SK-N-SH treated with all-trans-retinoic acid at 6 μM for 48 hours (cell line): Measurements from ENCODE around the gene FOSL2.

Experiments used
- ATAC-seq: fragments of 200-7000 bp; cut with Tn5 transposase; 3 replicates; pipeline ENCODE4 v1.9.1; 2020; ENCODE audit warnings: mild to moderate bottlenecking, moderate library complexity
- ARNTL ChIP-seq: fragments of 450-650 bp; formaldehyde crosslinking; IDR thresholded peaks from 2 replicates; pipeline ENCODE4 v1.5.0; 2020; ENCODE audit warnings: low read depth, mild to moderate bottlenecking, moderate library complexity, borderline replicate concordance
- BACH2 ChIP-seq: fragments of 250-450 bp; sonication (Bioruptor Pico); IDR thresholded peaks from 2 replicates; pipeline ENCODE4 v1.9.0; 2021; ENCODE audit warnings: mild to moderate bottlenecking, borderline replicate concordance
- CREB5 ChIP-seq: fragments of 250-450 bp; sonication (Bioruptor Pico); IDR thresholded peaks from 2 replicates; pipeline ENCODE4 v1.5.1; 2020; ENCODE audit warnings: low read depth, mild to moderate bottlenecking, moderate library complexity
- OSR1 ChIP-seq: fragments of 250-450 bp; sonication (Bioruptor Pico); IDR thresholded peaks from 2 replicates; pipeline ENCODE4 v1.8.0; 2022; ENCODE audit warnings: moderate library complexity, mild to moderate bottlenecking, inconsistent platforms
- PATZ1 ChIP-seq: fragments of 250-450 bp; sonication (Bioruptor Pico); IDR thresholded peaks from 2 replicates; pipeline ENCODE4 v1.8.0; 2020; ENCODE audit warnings: mild to moderate bottlenecking, moderate library complexity, borderline replicate concordance
- PPARA ChIP-seq: fragments of 250-450 bp; sonication (Bioruptor Pico); IDR thresholded peaks from 2 replicates; pipeline ENCODE4 v1.5.0; 2020; ENCODE audit warnings: mild to moderate bottlenecking, borderline replicate concordance
- RARB ChIP-seq: fragments of 250-450 bp; sonication (Bioruptor Pico); IDR thresholded peaks from 2 replicates; pipeline ENCODE4 v1.8.0; 2021; ENCODE audit warnings: mild to moderate bottlenecking, moderate library complexity
- SNAI2 ChIP-seq: fragments of 250-450 bp; sonication (Bioruptor Pico); IDR thresholded peaks from 2 replicates; pipeline ENCODE4 v1.5.0; 2020; ENCODE audit warnings: mild to moderate bottlenecking, moderate library complexity
- TCF4 ChIP-seq: fragments of 250-450 bp; sonication (Bioruptor Pico); IDR thresholded peaks from 2 replicates; pipeline ENCODE4 v1.8.0; 2021; ENCODE audit warnings: mild to moderate bottlenecking, moderate library complexity, borderline replicate concordance
- TOX ChIP-seq: fragments of 250-450 bp; sonication (Bioruptor Pico); IDR thresholded peaks from 2 replicates; pipeline ENCODE4 v1.8.0; 2021; ENCODE audit warnings: mild to moderate bottlenecking, moderate library complexity, borderline replicate concordance
- ZC3H10 ChIP-seq: fragments of 250-450 bp; sonication (Bioruptor Pico); IDR thresholded peaks from 2 replicates; pipeline ENCODE4 v1.5.1; 2021; ENCODE audit warnings: mild to moderate bottlenecking, moderate library complexity
- ZFP3 ChIP-seq: fragments of 250-450 bp; sonication (Bioruptor Pico); IDR thresholded peaks from 2 replicates; pipeline ENCODE4 v1.5.0; 2020; ENCODE audit warnings: mild to moderate bottlenecking, moderate library complexity
- ZFP30 ChIP-seq: fragments of 450-650 bp; formaldehyde crosslinking; IDR thresholded peaks from 2 replicates; pipeline ENCODE4 v1.5.0; 2022; ENCODE audit warnings: mild to moderate bottlenecking, moderate library complexity
- ZNF565 ChIP-seq: fragments of 450-650 bp; formaldehyde crosslinking; conservative IDR thresholded peaks from 2 replicates; pipeline ENCODE4 v1.5.0; 2020; ENCODE audit warnings: low read depth, mild to moderate bottlenecking, moderate library complexity
- ZNF70 ChIP-seq: fragments of 450-650 bp; formaldehyde crosslinking; IDR thresholded peaks from 2 replicates; pipeline ENCODE4 v1.5.0; 2020; ENCODE audit warnings: mild to moderate bottlenecking, moderate library complexity
- TF ChIP-seq, protein P1 (sequence below): fragments of 250-450 bp; sonication (Bioruptor Pico); IDR thresholded peaks from 2 replicates; pipeline ENCODE4 v1.8.0; 2021; ENCODE audit warnings: low read depth, mild to moderate bottlenecking, moderate library complexity, borderline replicate concordance
- TF ChIP-seq, protein P2 (sequence below): fragments of 250-450 bp; sonication (Bioruptor Pico); IDR thresholded peaks from 2 replicates; pipeline ENCODE4 v1.5.0; 2020; ENCODE audit warnings: mild to moderate bottlenecking, moderate library complexity

FOSL2 gene

DNA sequence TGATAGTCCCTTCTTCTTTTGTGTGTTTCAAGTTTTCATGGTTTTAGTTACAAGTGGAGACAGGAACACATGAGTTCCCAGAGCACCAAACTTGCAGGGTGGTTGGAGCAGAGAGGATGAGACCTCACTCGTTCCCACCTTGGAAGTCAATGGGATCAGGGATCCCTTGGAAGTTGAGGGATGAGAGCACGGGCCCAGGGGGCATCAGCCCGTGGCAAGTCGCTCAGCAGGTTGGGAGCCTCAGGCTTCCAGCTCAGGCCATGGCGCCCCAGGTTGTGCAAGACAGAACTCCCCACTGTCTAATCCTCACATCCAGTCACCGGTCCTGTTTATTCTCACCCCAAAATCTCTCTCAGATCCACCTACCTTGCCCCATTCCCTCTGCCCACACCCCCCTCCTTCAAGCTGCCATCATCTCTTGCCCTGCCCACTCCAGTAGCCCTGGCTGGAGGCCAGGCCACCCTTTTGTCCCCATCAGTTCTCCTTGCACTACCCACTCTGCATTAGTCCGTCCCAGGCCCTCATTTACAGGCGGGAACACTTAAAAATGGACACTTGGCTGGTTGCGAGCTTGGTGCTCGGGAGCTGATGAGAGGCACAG, 37.6 kb upstream of the FOSL2 start:
- TF ChIP-seq OSR1 (CRISPR knock-in tag), result no peak
- no peak for TF ChIP-seq PATZ1 (CRISPR knock-in tag)
- no peak for TF ChIP-seq SNAI2 (CRISPR knock-in tag)
- no peak for TF ChIP-seq TOX (CRISPR knock-in tag)
- TF ChIP-seq TCF4, result no peak
- TF ChIP-seq, protein P1, sequence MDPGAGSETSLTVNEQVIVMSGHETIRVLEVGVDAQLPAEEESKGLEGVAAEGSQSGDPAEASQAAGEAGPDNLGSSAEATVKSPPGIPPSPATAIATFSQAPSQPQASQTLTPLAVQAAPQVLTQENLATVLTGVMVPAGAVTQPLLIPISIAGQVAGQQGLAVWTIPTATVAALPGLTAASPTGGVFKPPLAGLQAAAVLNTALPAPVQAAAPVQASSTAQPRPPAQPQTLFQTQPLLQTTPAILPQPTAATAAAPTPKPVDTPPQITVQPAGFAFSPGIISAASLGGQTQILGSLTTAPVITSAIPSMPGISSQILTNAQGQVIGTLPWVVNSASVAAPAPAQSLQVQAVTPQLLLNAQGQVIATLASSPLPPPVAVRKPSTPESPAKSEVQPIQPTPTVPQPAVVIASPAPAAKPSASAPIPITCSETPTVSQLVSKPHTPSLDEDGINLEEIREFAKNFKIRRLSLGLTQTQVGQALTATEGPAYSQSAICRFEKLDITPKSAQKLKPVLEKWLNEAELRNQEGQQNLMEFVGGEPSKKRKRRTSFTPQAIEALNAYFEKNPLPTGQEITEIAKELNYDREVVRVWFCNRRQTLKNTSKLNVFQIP (CRISPR knock-in tag), result no peak
- no peak for TF ChIP-seq PPARA
- no peak for TF ChIP-seq ZNF70 (CRISPR knock-in tag)
- no peak for TF ChIP-seq ZFP30 (CRISPR knock-in tag)
- ATAC-seq, result no peak

DNA sequence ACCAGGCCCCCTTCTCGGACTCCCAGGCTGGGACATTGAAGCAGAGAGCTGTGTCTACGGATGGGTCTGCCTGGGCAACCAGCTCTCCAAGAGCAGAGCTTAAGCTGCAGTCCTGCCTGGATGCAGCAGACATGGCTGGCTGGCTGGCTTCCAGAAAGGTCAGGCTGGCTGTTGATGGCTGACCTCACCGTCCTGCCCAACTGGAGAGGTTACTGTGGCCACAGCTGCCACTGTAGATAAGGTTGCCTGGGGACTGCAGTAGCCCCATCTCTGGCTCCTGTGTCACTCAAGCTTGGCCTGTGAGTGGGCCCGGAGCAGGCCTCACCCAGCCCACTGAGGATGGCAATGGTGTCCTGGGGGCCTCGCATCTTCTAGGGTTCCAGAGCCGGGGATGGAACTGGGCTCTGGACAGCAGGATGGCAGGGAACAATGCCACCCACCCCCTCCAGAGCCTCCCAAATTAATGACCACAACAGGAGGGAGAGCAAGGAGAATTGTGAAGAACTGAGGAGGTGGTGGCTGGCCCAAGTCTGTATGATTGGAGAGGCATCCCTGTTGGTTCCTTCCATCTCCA, 37.0 kb upstream of the FOSL2 start:
- TF ChIP-seq RARB (CRISPR knock-in tag), result no peak
- TF ChIP-seq, protein P2, sequence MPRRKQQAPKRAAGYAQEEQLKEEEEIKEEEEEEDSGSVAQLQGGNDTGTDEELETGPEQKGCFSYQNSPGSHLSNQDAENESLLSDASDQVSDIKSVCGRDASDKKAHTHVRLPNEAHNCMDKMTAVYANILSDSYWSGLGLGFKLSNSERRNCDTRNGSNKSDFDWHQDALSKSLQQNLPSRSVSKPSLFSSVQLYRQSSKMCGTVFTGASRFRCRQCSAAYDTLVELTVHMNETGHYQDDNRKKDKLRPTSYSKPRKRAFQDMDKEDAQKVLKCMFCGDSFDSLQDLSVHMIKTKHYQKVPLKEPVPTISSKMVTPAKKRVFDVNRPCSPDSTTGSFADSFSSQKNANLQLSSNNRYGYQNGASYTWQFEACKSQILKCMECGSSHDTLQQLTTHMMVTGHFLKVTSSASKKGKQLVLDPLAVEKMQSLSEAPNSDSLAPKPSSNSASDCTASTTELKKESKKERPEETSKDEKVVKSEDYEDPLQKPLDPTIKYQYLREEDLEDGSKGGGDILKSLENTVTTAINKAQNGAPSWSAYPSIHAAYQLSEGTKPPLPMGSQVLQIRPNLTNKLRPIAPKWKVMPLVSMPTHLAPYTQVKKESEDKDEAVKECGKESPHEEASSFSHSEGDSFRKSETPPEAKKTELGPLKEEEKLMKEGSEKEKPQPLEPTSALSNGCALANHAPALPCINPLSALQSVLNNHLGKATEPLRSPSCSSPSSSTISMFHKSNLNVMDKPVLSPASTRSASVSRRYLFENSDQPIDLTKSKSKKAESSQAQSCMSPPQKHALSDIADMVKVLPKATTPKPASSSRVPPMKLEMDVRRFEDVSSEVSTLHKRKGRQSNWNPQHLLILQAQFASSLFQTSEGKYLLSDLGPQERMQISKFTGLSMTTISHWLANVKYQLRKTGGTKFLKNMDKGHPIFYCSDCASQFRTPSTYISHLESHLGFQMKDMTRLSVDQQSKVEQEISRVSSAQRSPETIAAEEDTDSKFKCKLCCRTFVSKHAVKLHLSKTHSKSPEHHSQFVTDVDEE (CRISPR knock-in tag), result peak; percentile 55; the same call in 1 of the 2 replicates
- TF ChIP-seq PPARA, result peak; percentile 6; the same call in 1 of the 2 replicates
- TF ChIP-seq CREB5, result no peak
- TF ChIP-seq ZC3H10 (CRISPR knock-in tag), result no peak
- no peak; the same call in 1 of the 2 replicates for TF ChIP-seq BACH2
- peak; percentile 33; the same call in 1 of the 2 replicates for TF ChIP-seq ZFP3 (CRISPR knock-in tag)
- TF ChIP-seq TCF4, result 0 out of 2 replicates have a peak, but pooled peaks have one; percentile 11
- TF ChIP-seq, all 23 proteins: peak for 4

DNA sequence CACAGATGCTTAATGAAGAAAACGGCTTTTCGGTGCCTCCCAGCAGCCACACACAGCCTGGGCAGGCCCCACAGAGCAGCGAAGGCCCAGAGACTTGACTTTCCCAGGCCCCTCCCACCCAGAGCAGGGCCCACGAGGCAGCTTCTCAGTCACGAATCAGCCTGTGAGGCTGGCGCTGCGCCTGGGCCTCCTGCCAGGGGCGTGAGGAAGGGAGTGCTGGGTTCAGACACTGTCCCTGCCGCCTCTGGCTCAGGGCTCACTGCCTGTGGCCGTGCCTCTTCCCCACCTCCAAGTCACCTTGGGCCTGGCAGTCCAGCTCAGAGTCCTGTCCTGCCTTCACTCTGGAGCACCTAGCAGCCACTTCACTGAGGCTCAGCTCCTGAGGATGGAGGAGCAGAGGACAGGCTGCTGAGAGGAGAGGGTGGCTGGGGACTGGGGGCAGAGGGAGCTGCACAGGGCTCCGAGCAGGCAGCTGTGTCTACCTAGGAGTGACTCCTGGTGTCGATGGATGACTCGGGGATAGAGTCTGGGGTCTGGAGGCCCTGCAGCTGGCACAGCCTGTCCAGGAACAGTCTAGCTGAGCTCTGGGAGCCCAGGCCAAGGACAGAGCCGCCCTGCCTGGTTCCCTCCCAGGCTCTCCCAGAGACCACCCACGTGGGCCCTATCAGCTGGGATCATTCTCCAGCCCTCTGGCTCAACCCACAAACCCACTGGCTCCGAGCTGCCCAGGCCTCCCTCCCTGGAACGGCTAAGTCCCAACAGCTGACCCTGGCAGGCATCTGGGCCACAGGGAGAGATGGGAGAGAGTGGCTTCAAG, 36.4 kb upstream of the FOSL2 start:
- ATAC-seq, result peak; percentile 82
- peak; percentile 26; the same call in 1 of the 2 replicates for TF ChIP-seq ZFP3 (CRISPR knock-in tag)
- no peak for TF ChIP-seq TOX (CRISPR knock-in tag)
- TF ChIP-seq ZNF565 (CRISPR knock-in tag), result peak; percentile 59; the same call in 1 of the 2 replicates
- TF ChIP-seq CREB5, result no peak
- TF ChIP-seq, all 23 proteins: peak for 2

More for the DNA sequence above, 37.0 kb upstream of the FOSL2 start:
- peak; percentile 21 for ATAC-seq

DNA sequence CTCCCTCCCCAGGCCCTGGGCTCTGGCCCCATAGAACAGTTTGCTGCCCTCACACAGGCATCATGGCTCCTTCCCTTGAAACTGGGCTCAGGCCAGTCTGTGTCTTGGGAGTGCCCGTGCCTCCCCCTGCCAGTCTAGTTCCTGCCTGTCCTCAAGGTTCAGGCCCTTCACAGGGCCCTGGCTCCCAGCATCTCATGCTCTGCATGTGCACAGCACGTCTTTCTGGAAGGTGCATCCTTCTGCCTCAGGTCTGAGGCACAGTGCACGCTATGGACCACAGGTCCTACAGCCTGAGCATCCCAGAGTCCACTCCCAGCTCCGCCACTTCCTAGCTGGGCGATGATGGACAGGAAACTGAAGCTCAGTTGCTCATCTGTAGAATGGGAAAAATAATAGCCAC, 35.6 kb upstream of the FOSL2 start:
- peak; percentile 1; the same call in 1 of the 3 replicates for ATAC-seq
- no peak for TF ChIP-seq ARNTL (CRISPR knock-in tag)
- no peak for TF ChIP-seq TCF4
